NCI-H1930 (cell line): ENCODE results near the gene KRT85.
"Not testable (repeated sequence)": the region's sequence is repeated elsewhere in the genome, so short reads cannot be mapped to it uniquely, and the experiment has no call there.

Source experiments
- DNase-seq, 2 experiments: peaks; one replicate each; lab custom pipeline; 2025; lab: John Stamatoyannopoulos, UW

KRT85 gene

GRCh38 chr12:52323416-52324152, 43.7 kb downstream of the KRT85 start:
- no peak for DNase-seq

- no peak for DNase-seq
These were observed 44.3 kb downstream of the KRT85 start for GRCh38 chr12:52323001-52323400.

GRCh38 chr12:52322069-52322468, 45.2 kb downstream of the KRT85 start:
- DNase-seq: no peak

GRCh38 chr12:52321418-52321817, 45.9 kb downstream of the KRT85 start:
- no peak for DNase-seq

- no peak for DNase-seq
These were observed 46.4 kb downstream of the KRT85 start, which contains the start of gene KRT83 for GRCh38 chr12:52320784-52321400. TSS of gene KRT83 (minus strand) at chr12:52321398. CDS start at chr12:52321335, 63 bp downstream.

GRCh38 chr12:52319097-52319496, 48.2 kb downstream of the KRT85 start:
- DNase-seq: no peak

DNA sequence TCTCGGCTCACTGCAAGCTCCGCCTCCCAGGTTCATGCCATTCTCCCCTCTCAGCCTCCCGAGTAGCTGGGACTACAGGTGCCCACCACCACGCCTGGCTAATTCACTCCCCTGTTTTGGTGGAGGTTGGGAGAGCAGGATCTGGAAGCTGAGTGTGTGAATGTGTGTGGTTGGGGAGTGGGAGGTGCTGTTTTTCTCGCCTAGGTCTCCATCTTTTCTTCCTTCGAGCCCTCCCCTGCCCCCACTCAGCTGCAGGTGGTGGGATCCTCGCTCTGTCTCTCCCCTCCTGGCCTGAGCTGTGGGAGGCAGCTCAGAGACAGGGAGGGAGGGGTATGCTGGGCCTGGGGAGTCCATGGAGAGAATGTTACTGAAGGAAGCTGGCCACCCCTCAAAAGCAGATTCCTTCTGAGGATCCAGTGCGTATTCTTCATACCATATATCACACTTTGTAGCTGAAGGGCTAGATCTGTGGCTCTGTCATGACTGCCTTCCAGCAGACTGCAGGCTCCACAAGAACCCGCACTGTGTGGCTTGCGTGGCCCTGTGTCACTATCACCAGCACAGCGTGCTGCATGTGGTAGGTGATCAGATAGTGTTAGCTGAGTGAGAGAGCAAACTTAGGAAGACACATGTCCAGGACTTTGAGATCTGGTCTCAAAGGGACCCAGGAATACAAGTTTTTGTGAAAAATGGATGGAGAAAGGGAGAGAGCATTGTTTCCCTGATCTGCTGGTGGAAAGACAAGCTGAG, 48.9 kb downstream of the KRT85 start:
- DNase-seq: no peak

GRCh38 chr12:52317468-52318052, 49.7 kb downstream of the KRT85 start:
- no peak for DNase-seq

DNA sequence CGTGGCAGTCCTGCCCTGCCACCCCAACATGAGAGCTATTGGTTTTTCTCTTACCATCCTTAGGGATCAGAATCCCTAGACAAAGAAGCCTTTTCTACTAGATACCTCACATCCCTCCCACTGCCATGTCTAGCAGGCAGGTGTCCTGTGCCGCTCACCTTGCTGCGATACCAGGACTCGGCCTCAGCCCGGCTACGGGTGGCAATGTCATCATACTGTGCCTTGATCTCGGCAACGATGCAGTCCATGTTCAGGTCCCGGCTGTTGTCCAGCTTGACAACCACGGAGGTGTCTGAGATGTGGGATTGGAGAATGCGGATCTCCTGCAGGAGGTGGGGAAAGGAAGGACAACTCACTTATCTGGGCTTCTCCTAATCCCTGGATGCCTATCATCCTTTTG, 50.6 kb downstream of the KRT85 start:
- no peak for DNase-seq

DNA sequence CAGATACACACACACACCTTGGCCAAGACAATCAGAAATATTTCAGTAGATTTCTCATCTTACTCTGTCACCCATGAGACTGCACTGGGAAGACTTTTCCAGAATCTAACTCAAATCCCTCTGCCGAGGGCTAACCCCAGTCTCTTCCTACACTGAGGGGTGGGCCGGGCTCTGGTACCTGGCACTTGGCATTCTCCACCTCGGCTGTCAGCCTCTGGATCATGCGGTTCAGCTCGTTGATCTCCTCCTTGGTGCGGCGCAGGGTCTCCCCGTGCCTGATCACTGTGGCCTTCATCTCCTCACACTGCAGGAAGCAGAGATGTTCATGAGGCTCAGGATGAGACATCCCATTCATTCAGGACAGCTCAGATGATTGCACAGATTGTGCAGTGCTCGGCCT, 51.0 kb downstream of the KRT85 start:
- no peak for DNase-seq

DNA sequence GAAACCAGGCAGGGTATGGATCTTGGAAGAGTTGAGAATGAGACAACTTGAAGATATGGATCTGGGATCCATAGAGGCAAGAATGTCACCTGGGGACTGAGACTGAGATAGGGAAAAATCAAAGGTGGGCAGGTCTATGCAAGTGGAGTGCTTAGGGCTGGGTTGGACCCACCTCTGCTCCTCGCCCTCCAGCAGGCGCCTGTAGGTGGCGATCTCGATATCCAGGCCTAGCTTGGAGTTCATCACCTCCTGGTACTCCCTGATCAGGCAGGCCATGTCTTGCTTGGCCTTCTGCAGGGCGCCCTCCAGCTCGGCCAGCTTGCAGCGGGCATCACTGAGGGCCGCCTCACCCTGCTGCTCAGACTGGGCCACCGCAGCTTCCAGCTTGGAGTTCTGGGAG, 51.6 kb downstream of the KRT85 start:
- not testable (repeated sequence) for DNase-seq

DNA sequence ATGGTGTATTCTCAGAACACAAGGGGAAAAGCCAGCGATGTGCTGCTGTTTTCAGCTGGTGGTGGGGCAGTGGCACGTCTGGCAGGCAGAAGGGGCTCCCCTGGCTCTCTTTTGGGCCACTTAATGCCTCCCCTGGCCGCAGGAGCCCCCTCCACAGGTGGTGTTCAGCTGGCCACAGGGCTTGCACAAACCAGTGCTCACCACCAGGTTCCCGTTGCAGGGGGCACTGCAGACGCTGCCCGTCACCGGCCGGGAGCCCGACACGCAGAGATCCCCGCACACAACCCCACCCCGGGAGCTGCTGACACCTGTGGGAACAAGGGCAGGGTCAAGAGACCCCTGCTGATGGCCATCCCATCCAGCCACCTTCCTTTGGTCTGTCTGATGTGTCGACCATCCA, 52.8 kb downstream of the KRT85 start:
- no peak for DNase-seq

DNA sequence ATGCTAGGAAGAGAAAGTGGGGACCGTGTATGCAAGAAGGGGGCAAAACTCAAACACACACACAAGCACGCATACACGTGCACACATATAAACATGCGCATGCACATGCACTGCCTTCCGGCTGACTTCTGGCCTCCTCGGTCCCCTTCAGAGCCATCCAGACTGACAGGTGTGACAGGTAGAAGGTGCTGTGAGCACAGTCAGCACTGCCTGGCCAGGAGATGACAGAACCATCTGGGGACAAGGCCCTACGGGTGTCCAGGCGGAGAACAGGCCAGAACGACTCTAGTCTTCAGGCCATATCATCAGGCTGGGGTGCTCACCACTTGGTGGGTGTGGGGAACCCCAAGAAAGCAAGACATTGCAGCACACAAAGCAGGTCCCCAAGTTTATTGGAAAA, 53.4 kb downstream of the KRT85 start:
- no peak for DNase-seq

DNA sequence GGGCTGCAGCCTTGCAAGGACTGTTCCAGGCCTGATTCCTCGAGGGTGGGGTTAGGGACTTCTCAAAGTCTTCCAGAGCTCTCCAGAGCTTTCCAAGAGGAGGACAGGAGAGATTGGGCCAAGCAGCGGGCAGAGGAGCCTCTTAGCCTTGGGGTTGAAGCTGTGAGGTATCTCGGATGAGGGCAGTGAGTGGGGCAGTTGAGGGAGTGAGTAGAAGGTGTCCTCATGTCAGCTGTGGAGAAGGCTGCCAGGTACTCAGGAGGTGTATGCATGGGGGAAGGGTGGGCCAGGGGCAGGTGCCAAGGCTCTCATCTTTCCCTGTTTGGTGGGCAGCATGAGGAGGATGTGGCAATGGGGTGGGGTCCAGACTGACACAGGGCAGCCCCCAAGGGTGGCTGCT, 53.8 kb downstream of the KRT85 start:
- DNase-seq: no peak

- no peak for DNase-seq
These were observed 55.2 kb downstream of the KRT85 start for GRCh38 chr12:52312086-52312485.

- no peak for DNase-seq
These were observed 56.0 kb downstream of the KRT85 start for GRCh38 chr12:52311285-52311648.

GRCh38 chr12:52310622-52311284, 56.5 kb downstream of the KRT85 start:
- no peak for DNase-seq
